ENCODE data around the gene CHN2. TPM values are rescaled to one million over a fixed set of nuclear protein-coding genes. Genes with fewer than 3 reads are reported as not detected.
A peak's percentile ranks its signal among the peaks of the same experiment; 100 is the strongest.

Gene CHN2
- polyA plus RNA-seq (2013, experiment 1 of 2), result 4.3 TPM
- polyA plus RNA-seq (2013, experiment 2 of 2), result 3.9 TPM

DNA sequence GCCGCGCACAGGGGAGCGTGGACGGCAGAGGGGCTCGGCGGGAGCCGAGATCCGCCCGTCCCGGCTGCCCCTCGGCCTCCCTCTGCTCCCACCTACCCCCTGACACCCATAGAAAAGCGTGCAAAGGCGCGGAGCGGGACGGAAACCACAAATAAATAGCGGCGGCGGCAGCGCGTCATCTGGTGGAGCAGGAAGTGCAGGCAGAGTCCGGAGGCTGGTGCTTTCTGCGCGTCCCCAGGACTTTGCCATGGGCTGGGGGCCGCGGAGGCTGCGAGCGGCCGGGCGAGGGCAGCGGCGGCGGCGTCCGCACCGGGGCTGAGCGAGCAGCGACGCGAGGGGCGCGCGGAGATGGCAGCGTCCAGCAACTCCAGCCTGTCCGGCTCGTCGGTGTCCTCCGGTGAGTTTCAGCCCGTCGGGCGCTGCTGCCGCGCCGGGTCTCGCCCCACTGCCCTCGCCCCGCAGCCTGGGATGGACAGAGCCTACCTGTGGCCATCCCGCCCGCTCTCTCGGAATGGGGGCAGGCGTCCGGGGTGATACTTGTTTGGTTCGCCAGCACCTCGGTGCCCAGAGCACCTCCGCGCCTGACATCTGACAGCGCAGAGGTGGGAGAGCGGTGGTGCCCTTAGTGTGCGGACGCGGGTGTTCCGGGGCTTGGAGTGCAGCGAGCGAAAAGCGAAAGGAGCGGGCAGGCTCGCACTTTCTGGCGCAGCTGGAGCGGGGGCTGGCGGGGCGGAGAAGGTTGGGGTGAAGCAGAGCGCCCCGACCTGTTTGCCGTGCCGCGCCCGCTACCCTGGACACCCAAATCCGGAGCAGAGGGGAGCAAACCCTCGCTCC is at the start of gene CHN2:
Gene CHN2, plus strand, starts transcription at position 182 of the 834 bp plus-strand sequence.
- 0 to 1% methylated on average over 65 to 77 of the region's 89 CpGs for WGBS, 2 experiments (ENCODE audit: insufficient coverage in 2 of 2)
- no peaks in the 10 kb centered on the region for H3K9me3 ChIP-seq (ENCODE audit: control insufficient read depth, low read length)
- H3K4me1 ChIP-seq (ENCODE audit: control insufficient read depth, insufficient read depth, low read length, poor library complexity, severe bottlenecking), result peaks cover 10% of the 10 kb centered on the region
- peak within 1 kb of the TSS; percentile 59 for H3K4me3 ChIP-seq (ENCODE audit: extremely low read depth, insufficient read depth, low read length, poor library complexity, severe bottlenecking)
- H3K36me3 ChIP-seq (ENCODE audit: control insufficient read depth, insufficient read depth, low read length), result no peaks in the 10 kb centered on the region
- no peak within 1 kb of the TSS for H3K27ac ChIP-seq (ENCODE audit: low read depth, low read length, severe bottlenecking)

DNA sequence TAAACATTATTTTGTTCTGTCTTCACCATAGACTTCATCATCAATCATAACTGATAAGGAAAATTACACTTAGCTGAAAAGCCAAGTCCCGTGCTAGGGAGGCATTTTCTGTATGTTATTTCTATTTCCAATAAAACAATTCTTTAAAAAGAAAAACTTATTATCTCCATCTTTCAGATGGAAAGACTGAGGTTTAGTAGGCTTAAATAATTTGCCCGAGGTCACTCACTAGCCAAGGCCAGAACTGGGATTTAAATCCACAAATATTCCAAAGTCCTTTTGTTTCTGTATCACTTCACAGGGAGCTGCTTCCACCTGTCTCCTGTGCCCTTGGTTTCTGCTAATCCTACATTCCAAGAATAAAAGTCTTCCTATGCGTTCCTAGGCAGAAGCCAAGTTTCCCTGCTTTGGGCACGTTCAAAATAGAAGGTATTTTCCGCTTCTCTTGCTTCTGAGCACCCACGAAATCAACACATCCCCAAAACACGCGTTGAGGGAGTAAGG is 49.0 kb upstream of the CHN2 start:
- no peak overlapping the region for H3K27ac ChIP-seq (ENCODE audit: low read depth, low read length, severe bottlenecking)

DNA sequence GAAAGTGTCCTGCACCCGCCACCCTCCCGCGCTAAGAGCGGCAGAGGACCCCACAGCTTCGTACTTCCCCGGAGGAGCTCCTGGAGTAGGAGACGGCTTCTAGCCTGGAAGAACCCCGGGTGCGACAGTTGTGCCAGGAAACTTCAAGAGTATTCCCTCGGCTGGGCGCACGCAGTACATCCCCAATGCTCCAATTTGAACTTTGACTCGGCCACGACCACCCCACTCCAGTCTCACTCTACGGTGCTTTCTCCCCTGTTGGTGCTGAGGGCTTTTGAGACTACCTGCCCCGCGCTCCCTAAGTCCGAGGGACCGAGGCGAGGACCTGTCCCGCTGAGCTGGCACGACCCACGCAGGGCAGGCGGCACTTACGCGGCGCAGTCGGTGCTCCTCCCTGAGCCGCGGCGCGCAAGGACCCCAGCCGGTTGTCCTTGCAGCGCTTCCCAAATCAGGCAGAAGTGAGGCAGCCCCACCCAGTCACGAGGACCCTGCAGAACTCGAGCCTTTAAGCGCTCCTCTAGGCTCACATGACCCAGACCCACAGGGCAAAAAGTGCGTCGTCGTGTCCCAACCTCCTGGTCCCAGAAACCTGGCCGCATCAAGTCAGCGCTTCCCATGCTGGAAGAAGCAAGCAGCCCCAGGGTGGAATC is 48.4 kb upstream of the CHN2 start, which contains the start of gene CPVL:
Gene CPVL, minus strand, starts transcription at position 481 of the 650 bp plus-strand sequence. CDS start 25,476 bp downstream, outside the sequence.
- Histone ChIP-seq H3K4me3 (ENCODE audit: extremely low read depth, insufficient read depth, low read length, poor library complexity, severe bottlenecking) (peak within 1 kb of the TSS; percentile 57), H3K4me1 (ENCODE audit: control insufficient read depth, insufficient read depth, low read length, poor library complexity, severe bottlenecking) (peaks cover 5% of the 10 kb centered on the region)
- 1 to 3% methylated on average over 13 to 34 of the region's 42 CpGs for WGBS, 2 experiments (ENCODE audit: insufficient coverage in 2 of 2)

More for the DNA sequence above, 49.0 kb upstream of the CHN2 start:
- Histone ChIP-seq H3K4me1 (ENCODE audit: control insufficient read depth, insufficient read depth, low read length, poor library complexity, severe bottlenecking) (peaks cover 8% of the 10 kb centered on the region), H3K36me3 (ENCODE audit: control insufficient read depth, insufficient read depth, low read length) (no peaks in the 10 kb centered on the region), H3K4me3 (ENCODE audit: extremely low read depth, insufficient read depth, low read length, poor library complexity, severe bottlenecking) (peak overlapping the region; percentile 57), H3K9me3 (ENCODE audit: control insufficient read depth, low read length) (no peaks in the 10 kb centered on the region)
- WGBS, 2 experiments (ENCODE audit: insufficient coverage in 2 of 2), result 0 to 3% methylated on average over 2 to 5 of the region's 8 CpGs

DNA sequence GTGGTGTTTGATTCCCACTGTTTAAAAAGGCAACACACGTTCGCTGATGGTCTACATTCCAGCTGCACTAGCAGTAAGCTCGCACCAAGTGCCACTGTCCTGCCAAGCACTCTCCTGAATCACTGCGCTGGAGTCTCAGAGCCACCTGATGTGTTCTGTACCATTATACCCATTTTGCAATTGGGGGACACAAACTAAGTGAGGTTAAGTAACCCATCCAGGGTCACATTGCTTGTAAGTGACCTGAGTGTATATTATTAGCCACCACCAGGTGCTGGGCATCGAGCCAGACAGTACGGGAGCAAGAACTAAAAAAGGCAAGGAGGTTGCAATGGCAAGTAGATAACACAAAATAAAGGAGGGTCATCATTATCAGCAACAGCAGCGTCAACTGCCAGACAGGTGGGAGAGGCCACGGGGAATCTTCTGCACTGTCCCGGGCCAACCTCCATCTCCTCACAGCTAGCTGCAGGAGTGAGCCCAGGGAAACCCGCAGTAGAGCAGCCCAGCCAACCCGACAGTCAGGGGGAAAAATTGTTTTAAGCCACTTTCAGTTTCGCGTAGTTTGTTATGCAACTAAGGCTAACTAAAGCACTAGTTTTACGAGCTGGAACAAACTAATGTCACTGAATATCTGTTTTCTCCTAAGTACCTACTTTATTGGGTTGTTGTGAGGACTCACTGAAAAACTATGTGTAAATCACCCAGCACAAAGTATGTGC is 47.5 kb upstream of the CHN2 start:
- WGBS, 2 experiments (ENCODE audit: insufficient coverage in 2 of 2), result 64% methylated on average over 12 to 13 of the region's 14 CpGs

More for the DNA sequence above, 48.4 kb upstream of the CHN2 start, which contains the start of gene CPVL:
- H3K36me3 ChIP-seq (ENCODE audit: control insufficient read depth, insufficient read depth, low read length), result no peaks in the 10 kb centered on the region
- H3K9me3 ChIP-seq (ENCODE audit: control insufficient read depth, low read length), result no peaks in the 10 kb centered on the region
- no peak within 1 kb of the TSS for H3K27ac ChIP-seq (ENCODE audit: low read depth, low read length, severe bottlenecking)

DNA sequence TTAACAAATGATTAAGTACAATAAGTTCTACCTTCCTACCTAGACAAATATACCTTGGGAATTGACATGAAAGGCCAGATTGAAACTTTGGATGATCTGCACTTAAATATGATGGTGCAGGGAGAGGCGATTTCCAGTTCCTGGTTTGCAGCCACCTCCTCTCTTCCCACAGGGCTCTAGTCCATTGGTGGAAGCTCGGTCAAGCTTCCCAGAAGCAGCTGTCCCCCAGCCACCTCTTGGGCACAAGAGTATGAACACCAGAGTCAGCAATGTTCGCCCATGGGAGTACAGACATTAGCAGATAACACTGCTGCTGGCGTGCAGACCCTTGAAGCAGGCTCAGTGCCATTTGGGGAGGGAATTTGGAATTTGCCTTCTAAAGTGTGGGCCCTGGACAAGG is 46.8 kb upstream of the CHN2 start:
- 91% methylated on average over 3 to 4 of the region's 4 CpGs for WGBS, 2 experiments (ENCODE audit: insufficient coverage in 2 of 2)
- Histone ChIP-seq H3K36me3 (ENCODE audit: control insufficient read depth, insufficient read depth, low read length) (no peaks in the 10 kb centered on the region), H3K27ac (ENCODE audit: low read depth, low read length, severe bottlenecking) (no peak overlapping the region), H3K4me3 (ENCODE audit: extremely low read depth, insufficient read depth, low read length, poor library complexity, severe bottlenecking) (no peak overlapping the region), H3K9me3 (ENCODE audit: control insufficient read depth, low read length) (no peaks in the 10 kb centered on the region), H3K4me1 (ENCODE audit: control insufficient read depth, insufficient read depth, low read length, poor library complexity, severe bottlenecking) (peaks cover 5% of the 10 kb centered on the region)

More for the DNA sequence above, 47.5 kb upstream of the CHN2 start:
- Histone ChIP-seq H3K36me3 (ENCODE audit: control insufficient read depth, insufficient read depth, low read length) (no peaks in the 10 kb centered on the region), H3K4me1 (ENCODE audit: control insufficient read depth, insufficient read depth, low read length, poor library complexity, severe bottlenecking) (peaks cover 5% of the 10 kb centered on the region), H3K9me3 (ENCODE audit: control insufficient read depth, low read length) (no peaks in the 10 kb centered on the region), H3K27ac (ENCODE audit: low read depth, low read length, severe bottlenecking) (no peak overlapping the region), H3K4me3 (ENCODE audit: extremely low read depth, insufficient read depth, low read length, poor library complexity, severe bottlenecking) (peak overlapping the region; percentile 57)

DNA sequence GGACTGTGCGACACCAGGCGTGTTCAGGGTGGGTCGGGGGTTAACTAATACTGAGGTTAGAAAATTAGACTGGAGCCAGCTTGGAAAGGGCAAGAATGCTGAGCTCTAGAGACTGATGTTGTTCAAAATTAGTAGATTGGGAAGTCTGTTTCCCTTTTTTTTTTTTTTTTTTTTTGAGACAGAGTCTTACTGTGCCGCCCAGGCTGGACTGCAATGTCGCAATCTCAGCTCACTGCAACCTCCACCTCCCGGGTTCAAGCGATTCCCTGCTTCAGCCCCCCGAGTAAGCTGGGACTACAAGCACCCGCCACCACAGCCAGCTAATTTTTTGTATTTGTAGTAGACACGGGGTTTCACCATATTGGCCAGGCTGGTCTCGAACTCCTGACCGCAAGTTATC is 45.5 kb upstream of the CHN2 start:
- WGBS, 2 experiments (ENCODE audit: insufficient coverage in 2 of 2), result 93 to 97% methylated on average over 7 to 11 of the region's 12 CpGs
- H3K27ac ChIP-seq (ENCODE audit: low read depth, low read length, severe bottlenecking), result no peak overlapping the region
- H3K36me3 ChIP-seq (ENCODE audit: control insufficient read depth, insufficient read depth, low read length), result no peaks in the 10 kb centered on the region

DNA sequence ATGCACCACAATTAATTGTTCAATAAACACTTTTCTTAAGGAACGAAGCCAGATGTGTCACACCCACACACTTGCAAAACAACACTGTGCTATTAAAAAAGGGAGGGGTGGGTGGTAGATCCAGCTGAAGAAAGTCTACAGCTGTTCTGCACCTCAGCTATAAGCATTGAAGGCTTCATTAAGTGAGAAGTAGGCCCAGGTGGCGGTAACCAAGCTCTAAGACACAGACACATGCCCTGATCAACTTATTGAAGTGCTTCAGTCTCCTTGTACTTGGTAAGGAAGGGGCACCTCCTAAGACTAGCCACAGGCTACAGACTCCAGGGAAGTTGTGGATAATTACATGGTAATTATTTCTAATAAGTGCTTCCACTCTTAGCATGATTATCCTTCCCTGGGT is 43.7 kb upstream of the CHN2 start:
- Histone ChIP-seq H3K27ac (ENCODE audit: low read depth, low read length, severe bottlenecking) (no peak overlapping the region), H3K4me3 (ENCODE audit: extremely low read depth, insufficient read depth, low read length, poor library complexity, severe bottlenecking) (no peak overlapping the region), H3K36me3 (ENCODE audit: control insufficient read depth, insufficient read depth, low read length) (no peaks in the 10 kb centered on the region), H3K9me3 (ENCODE audit: control insufficient read depth, low read length) (no peaks in the 10 kb centered on the region), H3K4me1 (ENCODE audit: control insufficient read depth, insufficient read depth, low read length, poor library complexity, severe bottlenecking) (peaks cover 5% of the 10 kb centered on the region)
- WGBS, 2 experiments (ENCODE audit: insufficient coverage in 2 of 2), result 71% methylated on average over 1 of the region's 2 CpGs; no CpG with 5 or more reads in 1 of the 2 experiments

More for the DNA sequence above, 45.5 kb upstream of the CHN2 start:
- peaks cover 5% of the 10 kb centered on the region for H3K4me1 ChIP-seq (ENCODE audit: control insufficient read depth, insufficient read depth, low read length, poor library complexity, severe bottlenecking)
- no peak overlapping the region for H3K4me3 ChIP-seq (ENCODE audit: extremely low read depth, insufficient read depth, low read length, poor library complexity, severe bottlenecking)
- H3K9me3 ChIP-seq (ENCODE audit: control insufficient read depth, low read length), result no peaks in the 10 kb centered on the region

DNA sequence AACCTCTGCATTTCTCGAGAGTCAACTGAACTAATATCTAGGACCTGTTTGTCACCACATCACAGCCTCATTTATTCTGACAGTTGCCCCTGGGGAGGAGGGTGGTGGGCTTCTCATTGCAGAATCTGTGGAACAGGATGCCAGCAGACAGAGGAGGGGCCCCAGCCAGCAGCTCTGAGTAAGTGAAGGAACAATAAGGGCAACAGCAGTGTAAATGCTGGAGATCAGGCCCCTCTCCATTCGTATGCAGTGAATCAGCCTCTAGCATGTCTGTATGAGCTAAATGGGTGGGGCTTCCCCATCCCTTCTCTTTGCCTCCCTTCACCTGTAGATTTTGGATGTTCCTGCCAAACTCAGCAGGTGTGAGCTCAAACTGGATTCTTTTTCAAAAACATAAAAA is 40.5 kb upstream of the CHN2 start:
- no CpG with 5 or more reads among the region's 2 CpGs for WGBS, 2 experiments (ENCODE audit: insufficient coverage in 2 of 2)
- H3K27ac ChIP-seq (ENCODE audit: low read depth, low read length, severe bottlenecking), result no peak overlapping the region
- no peaks in the 10 kb centered on the region for H3K36me3 ChIP-seq (ENCODE audit: control insufficient read depth, insufficient read depth, low read length)
- H3K9me3 ChIP-seq (ENCODE audit: control insufficient read depth, low read length), result no peaks in the 10 kb centered on the region
- H3K4me1 ChIP-seq (ENCODE audit: control insufficient read depth, insufficient read depth, low read length, poor library complexity, severe bottlenecking), result peaks cover 5% of the 10 kb centered on the region
- no peak overlapping the region for H3K4me3 ChIP-seq (ENCODE audit: extremely low read depth, insufficient read depth, low read length, poor library complexity, severe bottlenecking)

DNA sequence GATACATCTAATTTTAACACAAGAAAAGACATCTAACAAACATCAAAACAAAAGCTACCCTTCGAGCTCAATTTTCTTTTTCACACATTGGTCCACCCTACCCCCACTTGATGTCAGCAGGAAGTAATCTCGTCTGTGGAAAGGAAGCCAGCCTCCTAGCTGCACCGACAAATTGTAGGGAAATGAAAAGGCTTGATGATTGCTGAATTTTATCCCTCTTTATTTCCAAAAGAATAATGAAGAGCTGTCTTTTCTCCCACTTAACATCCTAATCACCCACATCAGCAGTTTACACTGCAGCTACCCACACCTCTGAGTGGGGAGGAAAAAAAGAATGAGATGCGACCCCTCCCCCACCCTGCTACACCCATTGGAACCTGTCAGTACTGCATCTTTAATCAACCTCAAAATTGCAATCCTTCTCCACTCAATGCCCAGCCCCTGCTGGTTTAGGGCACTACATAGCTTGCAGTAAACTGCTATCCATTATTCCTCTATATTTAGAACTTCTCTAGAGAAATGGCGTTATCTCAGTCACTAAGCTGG is 37.6 kb upstream of the CHN2 start:
- Histone ChIP-seq H3K9me3 (ENCODE audit: control insufficient read depth, low read length) (no peaks in the 10 kb centered on the region), H3K4me3 (ENCODE audit: extremely low read depth, insufficient read depth, low read length, poor library complexity, severe bottlenecking) (no peak overlapping the region), H3K36me3 (ENCODE audit: control insufficient read depth, insufficient read depth, low read length) (no peaks in the 10 kb centered on the region), H3K27ac (ENCODE audit: low read depth, low read length, severe bottlenecking) (no peak overlapping the region), H3K4me1 (ENCODE audit: control insufficient read depth, insufficient read depth, low read length, poor library complexity, severe bottlenecking) (peaks cover 5% of the 10 kb centered on the region)
- 89 to 100% methylated on average over 1 of the region's 5 CpGs for WGBS, 2 experiments (ENCODE audit: insufficient coverage in 2 of 2)

DNA sequence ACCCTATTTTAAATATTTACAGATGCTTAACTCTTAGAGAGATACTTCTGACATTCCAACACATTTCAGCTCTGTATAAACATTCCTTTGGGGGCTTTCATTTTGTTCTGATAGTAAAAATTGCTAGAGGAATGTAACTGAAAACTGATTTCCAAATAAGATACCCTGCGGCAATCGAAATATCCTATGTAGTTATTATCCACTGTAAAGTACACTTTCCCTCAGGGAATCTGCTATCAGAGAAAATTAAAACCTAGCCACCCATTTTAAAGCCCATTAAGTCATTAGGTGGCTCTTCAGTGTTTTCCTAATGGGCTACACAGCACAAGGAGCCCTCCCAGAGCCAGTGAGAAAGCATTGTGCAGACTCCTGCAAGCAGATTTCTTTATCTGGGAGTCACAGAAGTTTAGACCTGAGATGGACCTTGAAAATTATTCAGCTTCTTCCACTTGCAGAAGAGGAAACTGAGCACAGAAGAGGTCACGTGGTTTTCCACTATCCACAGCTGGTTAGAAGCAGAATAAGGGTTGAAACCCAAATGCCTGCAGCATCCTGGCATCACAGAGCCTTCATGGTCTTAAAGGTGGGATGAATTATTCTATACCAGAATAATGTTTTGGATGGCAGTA is 35.7 kb upstream of the CHN2 start:
- Histone ChIP-seq H3K36me3 (ENCODE audit: control insufficient read depth, insufficient read depth, low read length) (no peaks in the 10 kb centered on the region), H3K9me3 (ENCODE audit: control insufficient read depth, low read length) (no peaks in the 10 kb centered on the region), H3K4me3 (ENCODE audit: extremely low read depth, insufficient read depth, low read length, poor library complexity, severe bottlenecking) (no peak overlapping the region), H3K27ac (ENCODE audit: low read depth, low read length, severe bottlenecking) (no peak overlapping the region), H3K4me1 (ENCODE audit: control insufficient read depth, insufficient read depth, low read length, poor library complexity, severe bottlenecking) (peaks cover 5% of the 10 kb centered on the region)
- WGBS, 2 experiments (ENCODE audit: insufficient coverage in 2 of 2), result 100% methylated on average over 2 to 3 of the region's 3 CpGs
